GM21723 (cell line): Measurements from ENCODE around the gene LIMA1.
A peak's percentile ranks its signal among the peaks of the same experiment; 100 is the strongest.
"Not testable (repeated sequence)": the region's sequence is repeated elsewhere in the genome, so short reads cannot be mapped to it uniquely, and the experiment has no call there.

ENCODE experiments used
- ATAC-seq: cut with Tn5 transposase; IDR thresholded peaks from one replicate; pipeline ENCODE4 v1.9.1; 2021; ENCODE audit warnings: mild to moderate bottlenecking, moderate library complexity; ENCODE audit not compliant: unreplicated experiment

The LIMA1 gene

GRCh38 chr12:50290692-50291091, 7.4 kb upstream of the LIMA1 start:
- not testable (repeated sequence) for ATAC-seq

- ATAC-seq, result no peak
Observed at GRCh38 chr12:50287271-50287670, 4.0 kb upstream of the LIMA1 start.

- no peak for ATAC-seq
Observed at GRCh38 chr12:50285253-50285652, 1.9 kb upstream of the LIMA1 start.

GRCh38 chr12:50282721-50283228, 545 bp downstream of the LIMA1 start:
- ATAC-seq, result peak; percentile 24

- no peak for ATAC-seq
Observed at GRCh38 chr12:50279501-50279900, 3.8 kb downstream of the LIMA1 start.

- ATAC-seq, result no peak
Observed at GRCh38 chr12:50276912-50277671, 6.2 kb downstream of the LIMA1 start.

GRCh38 chr12:50276068-50276467, 7.3 kb downstream of the LIMA1 start:
- ATAC-seq, result no peak

GRCh38 chr12:50275556-50275955, 7.8 kb downstream of the LIMA1 start:
- no peak for ATAC-seq

- ATAC-seq, result not testable (repeated sequence)
Observed at GRCh38 chr12:50275127-50275526, 8.2 kb downstream of the LIMA1 start.

- ATAC-seq, result no peak
Observed at GRCh38 chr12:50271724-50272247, 11.5 kb downstream of the LIMA1 start.

- ATAC-seq, result no peak
Observed at GRCh38 chr12:50268482-50268881, 14.8 kb downstream of the LIMA1 start.

- ATAC-seq, result no peak
Observed at GRCh38 chr12:50265770-50266524, 17.4 kb downstream of the LIMA1 start.

- ATAC-seq, result no peak
Observed at GRCh38 chr12:50263832-50264231, 19.5 kb downstream of the LIMA1 start.

- ATAC-seq, result no peak
Observed at GRCh38 chr12:50261654-50262053, 21.7 kb downstream of the LIMA1 start.

GRCh38 chr12:50258167-50258551, 25.2 kb downstream of the LIMA1 start:
- no peak for ATAC-seq

- no peak for ATAC-seq
Observed at GRCh38 chr12:50257236-50258166, 25.8 kb downstream of the LIMA1 start.

GRCh38 chr12:50256761-50257160, 26.6 kb downstream of the LIMA1 start:
- no peak for ATAC-seq

GRCh38 chr12:50252977-50253602, 30.2 kb downstream of the LIMA1 start:
- ATAC-seq, result no peak

- ATAC-seq, result no peak
Observed at GRCh38 chr12:50251619-50252252, 31.6 kb downstream of the LIMA1 start.
